ENCODE data around the gene CRACR2B.

CRACR2B gene

GRCh38 chr11:827897-828192 is at the start of gene CRACR2B:
Gene CRACR2B (plus strand): TSS chr11:827919. CDS start chr11:828608, 689 bp downstream.
- TF ChIP-seq ZNF768 (tag by site-specific recombination; IDR thresholded peaks at IDR 0.05) (no peak), ZSCAN16 (tag by site-specific recombination; IDR thresholded peaks at IDR 0.05) (no peak), ZNF48 (tag by site-specific recombination; IDR thresholded peaks at IDR 0.05) (no peak), ZNF248 (tag by site-specific recombination; IDR thresholded peaks at IDR 0.05) (no peak), ZBTB6 (tag by site-specific recombination; IDR thresholded peaks at IDR 0.05) (no peak), ZNF530 (tag by site-specific recombination; IDR thresholded peaks at IDR 0.05; ENCODE audit: low read depth) (no peak), ZNF664 (tag by site-specific recombination; IDR thresholded peaks at IDR 0.05) (no peak), ZNF398 (tag by site-specific recombination; IDR thresholded peaks at IDR 0.05) (no peak), ZFP3 (tag by site-specific recombination; IDR thresholded peaks at IDR 0.05; ENCODE audit: low read depth) (no peak), ZNF654 (tag by site-specific recombination; IDR thresholded peaks at IDR 0.05; ENCODE audit: low read depth) (no peak), ZNF433 (tag by site-specific recombination; IDR thresholded peaks at IDR 0.05; ENCODE audit: low read depth) (no peak), HIC1 (tag by site-specific recombination; IDR thresholded peaks at IDR 0.05) (no peak), ZFP69B (tag by site-specific recombination; IDR thresholded peaks at IDR 0.05) (no peak), ZNF202 (tag by site-specific recombination; IDR thresholded peaks at IDR 0.05; ENCODE audit: borderline replicate concordance) (no peak), ZNF561 (tag by site-specific recombination; IDR thresholded peaks at IDR 0.05; ENCODE audit: borderline replicate concordance) (no peak)
- Histone ChIP-seq H3K4me3 (ENCODE audit: low read depth, low read length) (peak within 1 kb of the TSS; percentile 28), H3K9me3 (ENCODE audit: control insufficient read depth, insufficient read depth, low read depth, low read length) (no peaks in the 10 kb centered on the region), H3K4me1 (ENCODE audit: control insufficient read depth, insufficient read depth, low read length) (no peaks in the 10 kb centered on the region), H3K27ac (ENCODE audit: extremely low read depth, low read depth, low read length) (no peak within 1 kb of the TSS), H3K36me3 (ENCODE audit: control insufficient read depth in 2 of 2, insufficient read depth in 1 of 2, low read length in 2 of 2) (peaks cover 0 to 30% of the 10 kb centered on the region in 2 experiments; a peak in 2 of 3 replicates)
- ChIA-PET CTCF (interaction anchor here (0.7 to 1.0 kb wide), 3 partner anchors 10 to 462 kb away, joined by 3 to 4 read pairs (median 3); no protein-coding TSS in a partner anchor), POLR2A (interaction anchor here (1.0 to 15.0 kb wide), 4 partner anchors 9 to 38 kb away, joined by 3 to 202 read pairs (median 38); partner anchors contain the start of genes CEND1, PNPLA2, POLR2L and TSPAN4)

GRCh38 chr11:778976-779954 is 48.5 kb upstream of the CRACR2B start:
- H3K4me1 ChIP-seq (ENCODE audit: control insufficient read depth, insufficient read depth, low read length), result no peaks in the 10 kb centered on the region; the same call in 1 of the 2 replicates
- POLR2A ChIA-PET, result interaction anchor here (0.8 to 2.1 kb wide), 3 partner anchors 11 to 64 kb away, joined by 3 to 6 read pairs (median 3); partner anchors contain the start of genes CEND1 and TSPAN4
- H3K4me3 ChIP-seq (ENCODE audit: low read depth, low read length), result no peak overlapping the region
- no peaks in the 10 kb centered on the region for H3K9me3 ChIP-seq (ENCODE audit: control insufficient read depth, insufficient read depth, low read depth, low read length)
- H3K27ac ChIP-seq (ENCODE audit: extremely low read depth, low read depth, low read length), result no peak overlapping the region
- CTCF ChIA-PET, result no interaction called here
- peaks cover 0 to 54% of the 10 kb centered on the region in 2 experiments; a peak in 2 of 3 replicates for H3K36me3 ChIP-seq (ENCODE audit: control insufficient read depth in 2 of 2, insufficient read depth in 1 of 2, low read length in 2 of 2)
- TF ChIP-seq ZNF157 (tag by site-specific recombination; IDR thresholded peaks at IDR 0.05) (no peak), PRDM2 (tag by site-specific recombination; IDR thresholded peaks at IDR 0.05; ENCODE audit: borderline replicate concordance) (no peak), ZNF239 (tag by site-specific recombination; IDR thresholded peaks at IDR 0.05) (no peak), ZNF792 (tag by site-specific recombination; IDR thresholded peaks at IDR 0.05) (no peak), ZIC2 (tag by site-specific recombination; IDR thresholded peaks at IDR 0.05) (peak; percentile 54; the same call in 1 of the 2 replicates)

All from HEK293 (cell line).